Neural progenitor cell (in vitro differentiated cells): ENCODE measurements around the gene LRRC47. TPM values are rescaled to one million over a fixed set of nuclear protein-coding genes. Genes with fewer than 3 reads are reported as not detected.

Experiments
- DNase-seq: peaks from one replicate; pipeline ENCODE4 v3.0.0-alpha.2; 2016; ENCODE audit warnings: low spot score
- H2AFZ ChIP-seq: fragments of 200-600 bp; sonication (generic); replicated peaks from 2 replicates; pipeline ENCODE4 v1.6.1; 2016; ENCODE audit warnings: antibody characterized with exemption
- H3F3A ChIP-seq: fragments of 200-600 bp; sonication (generic); 2 replicates; pipeline ENCODE4 v1.6.1; 2016; ENCODE audit warnings: antibody characterized with exemption, low read depth
- H3K27ac ChIP-seq: fragments of 200-600 bp; sonication (generic); 2 replicates; pipeline ENCODE4 v1.5.1; 2016; ENCODE audit warnings: mild to moderate bottlenecking
- H3K27me3 ChIP-seq: fragments of 200-600 bp; sonication (generic); 2 replicates; pipeline ENCODE4 v1.6.1; 2016; ENCODE audit warnings: mild to moderate bottlenecking, moderate library complexity
- H3K36me3 ChIP-seq: fragments of 200-600 bp; sonication (generic); 2 replicates; pipeline ENCODE4 v1.5.1; 2016
- H3K4me1 ChIP-seq: fragments of 200-600 bp; sonication (generic); 2 replicates; pipeline ENCODE4 v1.6.1; 2016; ENCODE audit warnings: mixed run types
- H3K4me2 ChIP-seq: fragments of 200-600 bp; sonication (generic); 2 replicates; pipeline ENCODE4 v1.6.1; 2016
- H3K4me3 ChIP-seq: fragments of 200-600 bp; sonication (generic); 2 replicates; pipeline ENCODE4 v1.5.1; 2016
- H3K79me2 ChIP-seq: fragments of 200-600 bp; sonication (generic); 2 replicates; pipeline ENCODE4 v1.6.1; 2016; ENCODE audit warnings: low read depth
- H3K9ac ChIP-seq: fragments of 200-600 bp; sonication (generic); 2 replicates; pipeline ENCODE4 v1.6.1; 2016
- H3K9me3 ChIP-seq: fragments of 200-600 bp; sonication (generic); 2 replicates; pipeline ENCODE4 v1.5.1; 2016; ENCODE audit warnings: low read depth
- H4K20me1 ChIP-seq: fragments of 200-600 bp; sonication (generic); 2 replicates; pipeline ENCODE4 v1.6.1; 2016; ENCODE audit warnings: low read depth
- H3K27ac Mint-ChIP-seq: 3 replicates; pipeline ENCODE4 v1.8.0; 2021; ENCODE audit warnings: mixed read lengths
- H3K27me3 Mint-ChIP-seq: 2 replicates; pipeline ENCODE4 v1.8.0; 2022; ENCODE audit warnings: low read depth, mild to moderate bottlenecking, inconsistent platforms, moderate library complexity, mixed read lengths; ENCODE audit not compliant: insufficient read depth
- H3K36me3 Mint-ChIP-seq: 3 replicates; pipeline ENCODE4 v1.8.0; 2021; ENCODE audit warnings: mixed read lengths
- H3K4me1 Mint-ChIP-seq: 3 replicates; pipeline ENCODE4 v1.8.0; 2021; ENCODE audit warnings: mixed read lengths
- H3K4me3 Mint-ChIP-seq: 3 replicates; pipeline ENCODE4 v1.8.0; 2021; ENCODE audit warnings: mild to moderate bottlenecking, moderate library complexity, mixed read lengths
- H3K9me3 Mint-ChIP-seq: 3 replicates; pipeline ENCODE4 v1.8.0; 2020; ENCODE audit warnings: mixed read lengths
- CTCF ChIP-seq: fragments of 200-600 bp; sonication (generic); IDR thresholded peaks from 2 replicates; pipeline ENCODE4 v1.5.1; 2017; ENCODE audit warnings: antibody characterized with exemption, mild to moderate bottlenecking
- EZH2 ChIP-seq: fragments of 200-600 bp; sonication (generic); IDR thresholded peaks from 2 replicates; pipeline ENCODE4 v1.6.1; 2017; ENCODE audit warnings: antibody characterized with exemption, mild to moderate bottlenecking, moderate library complexity
- EZH2phosphoT487 ChIP-seq: fragments of 200-600 bp; sonication (generic); IDR thresholded peaks from 2 replicates; pipeline ENCODE4 v1.6.1; 2017; ENCODE audit warnings: antibody characterized with exemption
- total RNA-seq: library from RNA; depleted of rRNA; stranded (reverse); fragments of >200 nt; gene quantifications from 2 replicates; pipeline ENCODE4 v1.2.3, GENCODE V29; 2015; ENCODE audit warnings: low replicate concordance

Gene LRRC47
- total RNA-seq, 1 donor from 2014 or later, result 51.0 TPM

GRCh38 chr1:3732434-3733093, 63.7 kb downstream of the LRRC47 start:
- H3K27ac ChIP-seq, result no peak overlapping the region
- H4K20me1 ChIP-seq, result no peaks in the 10 kb centered on the region
- peaks cover 9% of the 10 kb centered on the region for H3K4me1 Mint-ChIP-seq
- H3K79me2 ChIP-seq, result no peaks in the 10 kb centered on the region
- no peak overlapping the region for H3K4me3 Mint-ChIP-seq
- H3K9me3 ChIP-seq, result no peaks in the 10 kb centered on the region
- no peak overlapping the region for H2AFZ ChIP-seq
- no peaks in the 10 kb centered on the region for H3K9me3 Mint-ChIP-seq
- peaks cover 10% of the 10 kb centered on the region for H3K4me1 ChIP-seq
- no peak for TF ChIP-seq EZH2phosphoT487
- TF ChIP-seq CTCF, result no peak
- no peak for TF ChIP-seq EZH2
- DNase-seq, result peak; percentile 33
- peaks cover 8% of the 10 kb centered on the region for H3K27me3 ChIP-seq
- no peak overlapping the region for H3K9ac ChIP-seq
- H3K4me3 ChIP-seq, result no peak overlapping the region
- H3K27me3 Mint-ChIP-seq, result peaks cover 2% of the 10 kb centered on the region
- H3K36me3 Mint-ChIP-seq, result peaks cover 7% of the 10 kb centered on the region
- H3K4me2 ChIP-seq, result no peak overlapping the region
- no peaks in the 10 kb centered on the region for H3F3A ChIP-seq
- no peaks in the 10 kb centered on the region for H3K36me3 ChIP-seq
- no peak overlapping the region for H3K27ac Mint-ChIP-seq

- H3K4me1 Mint-ChIP-seq, result peaks cover 9% of the 10 kb centered on the region
- no peak overlapping the region for H3K4me3 ChIP-seq
- no peak overlapping the region for H2AFZ ChIP-seq
- no peaks in the 10 kb centered on the region for H3K79me2 ChIP-seq
- no peaks in the 10 kb centered on the region for H4K20me1 ChIP-seq
- DNase-seq, result no peak
- peak overlapping the region; percentile 86 for H3K27ac Mint-ChIP-seq
- no peak overlapping the region for H3K4me3 Mint-ChIP-seq
- TF ChIP-seq EZH2, result no peak
- TF ChIP-seq CTCF, result no peak
- no peak for TF ChIP-seq EZH2phosphoT487
- peaks cover 2% of the 10 kb centered on the region for H3K27me3 Mint-ChIP-seq
- peaks cover 10% of the 10 kb centered on the region for H3K4me1 ChIP-seq
- no peak overlapping the region for H3K9ac ChIP-seq
- H3K36me3 ChIP-seq, result no peaks in the 10 kb centered on the region
- peaks cover under 1% of the 10 kb centered on the region for H3K36me3 Mint-ChIP-seq
- no peaks in the 10 kb centered on the region for H3F3A ChIP-seq
- no peaks in the 10 kb centered on the region for H3K9me3 ChIP-seq
- H3K27me3 ChIP-seq, result peaks cover 11% of the 10 kb centered on the region
- no peak overlapping the region for H3K4me2 ChIP-seq
- H3K27ac ChIP-seq, result no peak overlapping the region
- no peaks in the 10 kb centered on the region for H3K9me3 Mint-ChIP-seq
Observed at GRCh38 chr1:3731583-3732433, 64.5 kb downstream of the LRRC47 start.

GRCh38 chr1:3730543-3731247, 65.6 kb downstream of the LRRC47 start:
- Histone ChIP-seq H3K79me2 (no peaks in the 10 kb centered on the region), H3K9ac (no peak overlapping the region), H2AFZ (no peak overlapping the region), H3K36me3 (no peaks in the 10 kb centered on the region), H3K4me2 (no peak overlapping the region), H3K4me1 (peaks cover 10% of the 10 kb centered on the region), H3K27ac (no peak overlapping the region), H3F3A (no peaks in the 10 kb centered on the region), H3K4me3 (no peak overlapping the region), H3K9me3 (no peaks in the 10 kb centered on the region), H4K20me1 (no peaks in the 10 kb centered on the region), H3K27me3 (peaks cover 11% of the 10 kb centered on the region)
- H3K27ac Mint-ChIP-seq, result no peak overlapping the region
- H3K36me3 Mint-ChIP-seq, result no peaks in the 10 kb centered on the region
- H3K9me3 Mint-ChIP-seq, result no peaks in the 10 kb centered on the region
- DNase-seq, result no peak
- H3K4me3 Mint-ChIP-seq, result no peak overlapping the region
- H3K27me3 Mint-ChIP-seq, result peaks cover 2% of the 10 kb centered on the region
- peaks cover 9% of the 10 kb centered on the region for H3K4me1 Mint-ChIP-seq
- TF ChIP-seq EZH2 (no peak), EZH2phosphoT487 (no peak), CTCF (no peak)
